GM12873 (cell line): ENCODE measurements around the gene KCNT2.

Source experiments
- TF ChIP-seq, protein P1 (sequence below): IDR thresholded peaks from 2 replicates; pipeline ENCODE4 v1.5.1; 2012; ENCODE audit warnings: low read depth, mild to moderate bottlenecking, moderate library complexity, low read length, control low read depth; ENCODE audit not compliant: insufficient read depth; ENCODE audit errors: missing control alignments

The KCNT2 gene

DNA sequence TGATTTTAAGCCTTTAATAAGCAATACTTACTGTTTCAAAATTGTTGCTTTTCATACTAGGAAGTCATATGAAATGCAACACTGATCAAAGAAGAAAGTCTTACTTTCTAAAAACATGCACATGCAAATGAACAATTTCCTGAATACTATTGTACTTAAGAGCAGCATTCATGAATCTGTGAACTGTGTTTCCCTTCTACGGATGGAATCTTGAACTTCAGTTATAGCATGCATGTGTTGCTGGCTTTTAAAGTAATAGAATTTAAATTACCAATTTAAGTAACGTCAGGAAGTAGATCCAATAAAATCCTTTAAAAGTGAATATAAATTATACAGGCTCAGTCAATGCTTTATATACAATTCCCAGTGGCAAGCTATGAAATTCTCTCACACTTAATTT, 348.9 kb downstream of the KCNT2 start:
- TF ChIP-seq, protein P1, sequence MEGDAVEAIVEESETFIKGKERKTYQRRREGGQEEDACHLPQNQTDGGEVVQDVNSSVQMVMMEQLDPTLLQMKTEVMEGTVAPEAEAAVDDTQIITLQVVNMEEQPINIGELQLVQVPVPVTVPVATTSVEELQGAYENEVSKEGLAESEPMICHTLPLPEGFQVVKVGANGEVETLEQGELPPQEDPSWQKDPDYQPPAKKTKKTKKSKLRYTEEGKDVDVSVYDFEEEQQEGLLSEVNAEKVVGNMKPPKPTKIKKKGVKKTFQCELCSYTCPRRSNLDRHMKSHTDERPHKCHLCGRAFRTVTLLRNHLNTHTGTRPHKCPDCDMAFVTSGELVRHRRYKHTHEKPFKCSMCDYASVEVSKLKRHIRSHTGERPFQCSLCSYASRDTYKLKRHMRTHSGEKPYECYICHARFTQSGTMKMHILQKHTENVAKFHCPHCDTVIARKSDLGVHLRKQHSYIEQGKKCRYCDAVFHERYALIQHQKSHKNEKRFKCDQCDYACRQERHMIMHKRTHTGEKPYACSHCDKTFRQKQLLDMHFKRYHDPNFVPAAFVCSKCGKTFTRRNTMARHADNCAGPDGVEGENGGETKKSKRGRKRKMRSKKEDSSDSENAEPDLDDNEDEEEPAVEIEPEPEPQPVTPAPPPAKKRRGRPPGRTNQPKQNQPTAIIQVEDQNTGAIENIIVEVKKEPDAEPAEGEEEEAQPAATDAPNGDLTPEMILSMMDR, result no peak

DNA sequence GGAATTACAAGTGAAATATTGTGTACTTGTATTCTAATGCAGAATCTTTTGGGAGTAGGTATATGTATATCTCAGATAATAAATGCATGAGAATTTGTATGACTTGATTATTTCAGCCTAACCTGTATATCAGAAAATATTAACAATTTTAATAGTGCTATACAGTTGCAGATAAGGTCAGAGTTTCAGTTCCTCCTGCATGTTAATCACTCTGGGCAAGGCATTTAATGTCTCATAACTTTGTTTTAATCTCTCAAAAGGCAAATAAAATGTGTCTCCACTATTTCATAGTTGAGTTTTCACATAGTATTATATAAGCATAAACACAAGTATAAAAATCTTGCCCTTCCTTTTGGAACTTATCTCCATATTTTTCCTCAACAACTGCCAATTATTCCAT, 352.5 kb downstream of the KCNT2 start:
- TF ChIP-seq, protein P1, result no peak

DNA sequence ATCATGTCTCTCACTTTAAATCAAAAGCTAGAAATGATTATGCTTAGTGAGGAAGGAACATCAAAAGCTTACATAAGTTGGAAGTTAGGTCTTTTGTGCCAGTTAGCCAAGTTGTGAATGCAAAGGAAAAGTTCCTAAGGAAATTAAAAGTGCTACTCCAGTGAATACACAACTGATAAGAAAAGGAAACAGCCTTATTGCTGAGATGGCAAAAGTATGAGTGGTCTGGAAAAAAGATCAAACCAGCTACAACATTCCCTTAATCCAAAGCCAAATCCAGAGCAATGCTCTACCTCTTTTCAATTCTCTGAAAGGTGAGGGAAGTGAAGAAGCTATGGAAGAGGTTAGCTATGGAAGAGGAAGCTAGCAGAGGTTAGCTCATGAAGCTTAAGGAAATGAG, 378.7 kb downstream of the KCNT2 start:
- TF ChIP-seq, protein P1, result no peak

DNA sequence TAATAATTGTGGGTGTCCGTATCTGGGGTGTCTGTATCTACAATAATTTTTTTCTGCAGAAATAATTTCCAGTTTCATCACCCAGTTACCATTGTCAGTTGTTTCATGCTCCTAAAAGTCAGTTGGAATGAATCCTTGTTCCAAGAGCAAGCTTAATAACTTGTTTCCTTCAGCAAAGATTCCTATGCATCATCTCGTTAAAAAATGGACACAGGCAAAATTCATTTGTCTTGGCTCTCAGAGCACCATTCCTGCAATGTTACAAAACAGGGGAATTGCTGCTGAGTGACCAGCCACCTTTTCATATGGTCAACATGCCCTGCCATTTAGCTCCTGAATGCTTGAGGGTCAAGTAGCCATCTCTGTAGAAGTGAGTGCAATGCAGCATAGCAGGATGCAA, 393.4 kb downstream of the KCNT2 start:
- TF ChIP-seq, protein P1, result no peak

DNA sequence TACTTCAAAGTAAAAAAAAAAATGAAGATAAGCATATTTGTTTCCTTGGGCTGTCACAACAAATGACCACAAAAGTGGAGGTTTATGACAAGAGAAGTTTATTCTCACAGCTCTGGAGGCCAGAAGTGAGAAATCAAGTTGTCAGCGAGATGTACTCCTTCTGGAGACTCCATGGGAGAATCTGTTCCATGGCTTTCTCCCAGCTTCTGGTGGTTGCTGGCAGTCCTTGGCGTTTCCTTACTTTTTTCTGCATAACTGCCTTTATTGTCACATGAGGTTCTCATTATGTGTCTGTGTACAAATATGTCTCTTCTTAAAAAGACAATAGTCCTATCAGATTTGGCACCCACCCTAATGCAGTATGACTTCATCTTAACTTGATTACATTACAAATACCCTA, 398.3 kb downstream of the KCNT2 start:
- TF ChIP-seq, protein P1, result no peak

DNA sequence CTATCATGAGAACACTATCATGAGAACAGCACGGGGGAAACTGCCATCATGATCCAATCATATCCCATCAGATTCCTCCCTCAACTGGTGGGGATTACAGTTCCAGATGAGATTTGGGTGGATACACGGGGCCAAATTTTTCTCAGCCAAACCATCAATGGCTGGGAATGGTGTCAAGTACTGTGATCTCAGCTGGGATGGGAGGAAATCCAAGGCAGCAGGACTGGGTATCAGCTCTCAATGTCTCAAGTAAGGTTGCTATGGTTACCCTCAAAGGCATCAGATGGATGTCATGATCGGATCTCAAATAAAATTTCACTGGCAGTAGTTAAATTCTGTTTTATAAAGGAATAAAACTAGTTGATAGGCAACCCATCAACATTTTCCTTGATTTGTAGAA, 399.0 kb downstream of the KCNT2 start:
- TF ChIP-seq, protein P1, result no peak

DNA sequence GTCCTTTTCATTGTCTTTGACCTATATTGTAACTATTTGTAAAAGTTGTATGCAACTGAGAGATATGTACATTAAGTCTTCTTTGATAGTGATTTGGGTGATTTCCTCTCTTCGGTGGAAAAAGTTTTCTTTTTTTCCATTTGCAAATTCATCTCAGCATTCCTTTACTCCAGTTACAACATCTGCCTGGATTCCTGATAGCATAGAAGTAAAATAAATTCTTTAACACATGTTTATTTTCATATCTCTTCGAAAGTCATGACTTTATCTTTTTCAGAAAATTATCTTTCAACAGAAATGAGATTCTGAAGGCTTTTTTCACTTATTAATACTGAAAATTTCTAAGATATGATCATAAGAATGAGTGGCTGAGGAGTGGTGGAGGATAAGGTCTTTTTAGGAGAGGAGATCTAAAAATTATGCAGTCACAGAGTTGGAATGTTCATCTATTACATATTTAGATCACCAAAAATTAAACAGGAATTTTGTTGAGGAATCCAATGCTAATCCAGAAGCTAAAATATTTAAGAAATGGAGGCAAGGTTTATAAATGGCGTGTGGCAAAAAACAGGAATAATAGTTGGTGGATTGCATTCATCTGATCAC, 400.5 kb downstream of the KCNT2 start:
- TF ChIP-seq, protein P1, result no peak
